ENCODE measurements around the gene EFCAB6. TPM values are rescaled to one million over a fixed set of nuclear protein-coding genes. Genes with fewer than 3 reads are reported as not detected.

EFCAB6 gene
- total and polyA plus RNA-seq, 4 donors = 0.14 to 2.1 (median 0.53) TPM

GRCh38 chr22:43539572-43540528 is 272.3 kb downstream of the EFCAB6 start:
- Histone ChIP-seq H3K36me3 (ENCODE audit: control insufficient read depth in 4 of 4, insufficient read depth in 3 of 4, low read depth in 1 of 4, low read length in 3 of 4) (no peaks in the 10 kb centered on the region), H3K4me3 (ENCODE audit: low read depth in 1 of 3, low read length in 3 of 3) (no peak overlapping the region), H3K9ac (ENCODE audit: low read depth in 1 of 2, low read length in 2 of 2) (no peak overlapping the region), H3K9me3 (ENCODE audit: control insufficient read depth in 4 of 4, low read length in 3 of 4) (no peaks in the 10 kb centered on the region), H3K27ac (ENCODE audit: low read depth in 1 of 2, low read length in 2 of 2) (no peak overlapping the region), H3K4me1 (ENCODE audit: control insufficient read depth in 4 of 4, insufficient read depth in 4 of 4, low read length in 3 of 4) (no peaks in the 10 kb centered on the region), H3K27me3 (ENCODE audit: control insufficient read depth in 4 of 4, insufficient read depth in 4 of 4, low read length in 3 of 4) (no peaks in the 10 kb centered on the region)
- TF ChIP-seq RAD21 (IDR thresholded peaks at IDR 0.05) = no peak
- 89% methylated on average over 31 of the region's 31 CpGs for whole genome bisulfite sequencing
- DNase-seq (ENCODE audit: low spot score) = peak; percentile 25

GRCh38 chr22:43537019-43537585 is 275.0 kb downstream of the EFCAB6 start:
- no peaks in the 10 kb centered on the region for H3K36me3 ChIP-seq (ENCODE audit: control insufficient read depth in 4 of 4, insufficient read depth in 3 of 4, low read depth in 1 of 4, low read length in 3 of 4)
- 93% methylated on average over 14 of the region's 14 CpGs for WGBS
- no peak overlapping the region for H3K27ac ChIP-seq (ENCODE audit: low read depth in 1 of 2, low read length in 2 of 2)
- no peaks in the 10 kb centered on the region for H3K27me3 ChIP-seq (ENCODE audit: control insufficient read depth in 4 of 4, insufficient read depth in 4 of 4, low read length in 3 of 4)
- no peak overlapping the region for H3K4me3 ChIP-seq (ENCODE audit: low read depth in 1 of 3, low read length in 3 of 3)
- no peaks in the 10 kb centered on the region for H3K9me3 ChIP-seq (ENCODE audit: control insufficient read depth in 4 of 4, low read length in 3 of 4)
- DNase-seq (ENCODE audit: low spot score) = no peak
- no peak overlapping the region for H3K9ac ChIP-seq (ENCODE audit: low read depth in 1 of 2, low read length in 2 of 2)
- no peak for TF ChIP-seq TAF1 (conservative IDR thresholded peaks at IDR 0.05)
- no peak for TF ChIP-seq REST (IDR thresholded peaks at IDR 0.05)
- TF ChIP-seq CTCF (IDR thresholded peaks at IDR 0.05; ENCODE audit: low read depth, low read length, missing input control) = no peak
- no peak for TF ChIP-seq YY1 (IDR thresholded peaks at IDR 0.05)
- no peak for TF ChIP-seq RAD21 (IDR thresholded peaks at IDR 0.05)
- no peak for TF ChIP-seq FOXA2 (IDR thresholded peaks at IDR 0.05)
- TF ChIP-seq SP1 (IDR thresholded peaks at IDR 0.05) = no peak
- no peak for TF ChIP-seq HNF4A (conservative IDR thresholded peaks at IDR 0.05)
- TF ChIP-seq RXRA (IDR thresholded peaks at IDR 0.05) = no peak
- no peaks in the 10 kb centered on the region for H3K4me1 ChIP-seq (ENCODE audit: control insufficient read depth in 4 of 4, insufficient read depth in 4 of 4, low read length in 3 of 4)

GRCh38 chr22:43535741-43536140 is 276.4 kb downstream of the EFCAB6 start:
- no peak overlapping the region for H3K4me3 ChIP-seq (ENCODE audit: low read depth in 1 of 3, low read length in 3 of 3)
- TF ChIP-seq HNF4A (conservative IDR thresholded peaks at IDR 0.05) = no peak
- TF ChIP-seq RXRA (IDR thresholded peaks at IDR 0.05) = no peak
- no peak for TF ChIP-seq FOXA2 (IDR thresholded peaks at IDR 0.05)
- TF ChIP-seq NR2F2 (IDR thresholded peaks at IDR 0.05) = no peak
- TF ChIP-seq RAD21 (IDR thresholded peaks at IDR 0.05) = no peak
- TF ChIP-seq HNF4G (IDR thresholded peaks at IDR 0.05) = no peak
- TF ChIP-seq GABPA (IDR thresholded peaks at IDR 0.05 in 1 of 2, conservative IDR thresholded peaks at IDR 0.05 in 1 of 2) = no peak
- no peak for TF ChIP-seq JUND (IDR thresholded peaks at IDR 0.05)
- no peak for TF ChIP-seq EGR1 (IDR thresholded peaks at IDR 0.05; ENCODE audit: low read depth in 2 of 2)
- no peak for TF ChIP-seq SP1 (IDR thresholded peaks at IDR 0.05)
- 82% methylated on average over 5 of the region's 5 CpGs for WGBS

More at GRCh38 chr22:43535741-43536140, 276.4 kb downstream of the EFCAB6 start:
- Histone ChIP-seq H3K9ac (ENCODE audit: low read depth in 1 of 2, low read length in 2 of 2) (no peak overlapping the region), H3K4me1 (ENCODE audit: control insufficient read depth in 4 of 4, insufficient read depth in 4 of 4, low read length in 3 of 4) (no peaks in the 10 kb centered on the region), H3K27me3 (ENCODE audit: control insufficient read depth in 4 of 4, insufficient read depth in 4 of 4, low read length in 3 of 4) (no peaks in the 10 kb centered on the region), H3K27ac (ENCODE audit: low read depth in 1 of 2, low read length in 2 of 2) (no peak overlapping the region), H3K9me3 (ENCODE audit: control insufficient read depth in 4 of 4, low read length in 3 of 4) (no peaks in the 10 kb centered on the region), H3K36me3 (ENCODE audit: control insufficient read depth in 4 of 4, insufficient read depth in 3 of 4, low read depth in 1 of 4, low read length in 3 of 4) (no peaks in the 10 kb centered on the region)
- DNase-seq (ENCODE audit: low spot score) = no peak
